Cortex of kidney (tissue), 1 donor: ENCODE results near the gene ARRB1.

Experiments used
- DNase-seq: peaks from one replicate; lab custom pipeline; 2025; lab: John Stamatoyannopoulos, UW

ARRB1 gene

DNA sequence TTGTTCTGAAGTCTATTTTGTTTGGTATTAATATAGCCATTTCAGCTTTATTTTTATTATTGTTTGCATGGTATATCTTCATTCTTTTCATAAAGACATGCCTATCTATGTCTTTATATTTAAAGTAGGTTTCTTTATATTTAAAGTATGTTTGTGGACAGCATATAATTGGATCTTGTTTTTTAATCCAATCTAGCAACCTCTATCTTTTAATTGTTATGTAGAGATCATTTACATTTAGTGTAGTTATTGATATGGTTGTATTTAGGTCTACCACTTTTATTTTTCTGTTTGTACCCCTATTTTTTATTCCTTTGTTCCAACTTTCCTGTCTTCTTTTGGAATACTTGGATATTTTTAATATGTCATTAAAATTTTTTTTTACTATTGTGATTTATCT lies 97.1 kb downstream of the ARRB1 start:
- DNase-seq = no peak

DNA sequence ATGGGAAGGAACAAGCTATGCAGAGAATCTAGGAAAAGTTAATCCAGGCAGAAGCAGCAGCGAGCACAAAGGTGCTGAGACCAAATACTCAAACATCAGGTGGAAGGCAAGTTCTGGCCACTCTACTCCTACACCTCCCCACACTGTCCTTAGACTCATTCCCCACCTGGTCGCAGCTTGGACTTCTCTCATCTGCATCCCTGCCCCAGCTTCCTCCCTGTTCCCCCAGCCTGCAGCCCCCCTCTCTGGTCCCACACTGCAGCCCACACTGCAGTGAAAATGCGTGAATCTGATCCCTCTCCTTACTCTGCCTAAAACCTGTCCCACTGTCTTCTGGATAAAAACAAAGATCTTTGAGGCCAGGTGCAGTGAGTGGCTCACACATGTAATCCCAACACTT lies 101.8 kb downstream of the ARRB1 start:
- no peak for DNase-seq

DNA sequence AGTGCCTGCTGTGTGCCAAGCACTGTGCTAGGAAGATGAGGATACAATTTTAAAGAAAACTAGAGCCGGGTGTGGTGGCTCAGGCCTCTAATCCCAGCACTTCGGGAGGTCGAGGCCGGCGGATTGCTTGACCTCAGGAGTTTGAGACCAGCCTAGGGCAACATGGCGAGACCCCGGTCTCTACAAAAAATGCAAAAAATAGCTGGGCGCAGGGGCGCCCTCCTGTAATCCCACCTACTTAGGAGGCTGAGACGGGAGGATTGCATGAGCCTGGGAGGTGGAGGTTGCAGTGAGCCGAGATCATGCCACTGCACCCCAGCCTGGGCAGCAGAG lies 102.6 kb downstream of the ARRB1 start:
- no peak for DNase-seq

GRCh38 chr11:75246671-75247350 lies 104.7 kb downstream of the ARRB1 start:
- DNase-seq = no peak

DNA sequence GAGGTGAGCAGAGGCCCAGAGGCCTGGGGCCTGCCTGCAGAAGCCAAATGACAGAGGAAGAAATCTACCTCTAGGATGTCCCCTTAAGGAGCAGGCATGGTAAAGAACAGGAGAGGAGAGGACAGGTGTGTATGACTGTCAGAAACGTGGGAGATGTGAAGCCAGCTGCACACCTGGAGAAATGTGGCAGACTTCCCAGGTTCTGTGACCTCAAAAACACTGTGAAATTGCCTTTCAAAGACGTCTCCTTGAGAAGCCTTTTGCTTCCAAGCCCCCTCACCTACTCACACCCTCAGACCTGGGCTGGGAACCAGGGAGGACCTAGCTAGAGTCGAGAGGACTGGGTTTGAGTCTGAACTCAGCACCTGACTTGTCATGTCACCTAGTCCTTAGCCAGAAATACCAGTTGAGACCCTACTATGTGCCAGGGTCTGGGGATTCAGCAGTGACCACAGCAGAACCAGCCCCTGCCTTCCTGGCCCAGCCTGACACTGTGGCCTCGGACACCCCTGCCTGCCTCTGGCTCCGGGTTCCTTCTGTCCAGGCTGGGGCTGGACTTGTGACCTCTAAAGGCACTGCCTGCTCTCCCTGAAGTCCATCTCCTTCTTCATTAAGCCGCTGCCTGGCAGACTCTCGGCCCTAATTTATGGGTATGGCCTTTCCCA lies 105.3 kb downstream of the ARRB1 start:
- no peak for DNase-seq

- DNase-seq = no peak
Measured at GRCh38 chr11:75245356-75246005, 106.0 kb downstream of the ARRB1 start.

DNA sequence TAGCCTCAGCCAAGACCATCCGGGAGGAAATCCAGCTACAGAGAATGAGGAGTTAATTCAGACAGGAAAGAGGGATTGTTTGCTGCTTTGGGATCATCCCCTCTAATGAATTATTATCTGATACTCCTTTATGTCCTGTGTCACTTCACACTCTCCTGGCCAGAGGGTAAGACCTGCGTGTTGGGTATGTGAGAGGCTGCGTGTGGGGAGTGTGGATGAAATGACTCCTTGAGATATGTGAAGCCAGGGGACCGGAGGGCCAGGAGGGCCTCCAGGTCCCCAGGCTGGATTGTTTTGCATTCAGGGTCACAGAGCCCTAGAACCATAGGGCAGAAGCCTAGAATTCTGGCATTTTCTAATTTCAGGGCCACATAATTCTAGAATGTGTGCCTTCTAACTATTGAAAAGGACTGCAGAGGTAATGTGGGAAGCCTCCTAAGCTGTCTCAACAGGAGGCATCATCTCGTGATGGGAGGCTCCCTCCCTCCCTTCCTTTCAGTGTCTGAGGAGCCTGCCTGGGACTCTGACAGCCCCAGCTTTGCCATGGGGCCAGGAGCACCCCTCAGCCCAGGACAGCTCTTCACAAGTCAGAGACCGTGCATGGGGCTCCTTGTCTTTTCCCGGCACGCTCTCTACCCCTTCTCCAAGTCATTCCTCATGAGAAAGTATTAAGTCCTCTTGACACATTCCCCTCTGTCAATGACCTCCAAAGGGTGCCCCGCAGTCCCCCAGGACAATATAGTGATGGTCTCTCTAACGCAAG lies 107.2 kb downstream of the ARRB1 start:
- no peak for DNase-seq

DNA sequence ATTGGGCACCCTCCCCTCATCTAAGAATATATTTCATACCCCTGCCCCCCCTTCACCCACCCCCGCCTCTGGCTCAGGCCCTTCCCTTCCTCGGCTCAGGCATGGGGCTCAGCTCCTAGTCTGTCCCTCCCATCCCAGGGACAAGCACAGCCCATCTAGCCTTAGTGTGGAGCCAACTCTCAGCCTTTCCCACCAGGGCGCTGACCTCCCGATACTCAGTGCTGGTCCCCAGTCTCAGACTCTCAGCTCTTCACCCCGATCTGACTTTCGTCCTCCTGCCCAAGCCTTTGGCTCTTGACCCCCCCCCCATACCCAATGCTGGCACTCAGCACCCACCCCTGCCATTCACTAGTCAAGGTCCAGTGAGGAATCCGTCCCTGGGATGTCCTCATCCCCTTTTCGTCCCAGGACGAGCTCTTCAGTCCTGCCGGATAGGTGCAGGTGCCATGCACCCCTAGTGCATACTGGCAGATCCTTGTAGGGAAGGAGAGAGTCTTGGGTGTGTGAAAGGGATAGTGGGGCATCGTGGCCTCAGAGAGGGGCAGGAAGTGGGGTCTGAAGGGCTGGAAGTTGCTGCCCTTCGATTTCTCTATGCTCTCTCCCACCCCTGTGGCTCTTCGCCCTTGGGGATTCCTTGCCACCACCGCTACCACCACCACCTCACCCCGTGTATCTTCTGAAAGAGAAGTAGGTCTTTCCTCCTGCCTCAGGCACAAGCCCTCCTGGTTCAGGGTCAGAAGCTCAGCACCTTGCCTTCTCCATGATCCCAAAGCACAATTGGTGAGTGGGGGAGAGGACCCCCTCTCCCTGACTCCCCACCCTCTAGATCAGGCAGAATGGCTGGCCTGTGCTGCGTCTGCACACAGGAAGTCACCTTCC lies 108.5 kb downstream of the ARRB1 start:
- no peak for DNase-seq

DNA sequence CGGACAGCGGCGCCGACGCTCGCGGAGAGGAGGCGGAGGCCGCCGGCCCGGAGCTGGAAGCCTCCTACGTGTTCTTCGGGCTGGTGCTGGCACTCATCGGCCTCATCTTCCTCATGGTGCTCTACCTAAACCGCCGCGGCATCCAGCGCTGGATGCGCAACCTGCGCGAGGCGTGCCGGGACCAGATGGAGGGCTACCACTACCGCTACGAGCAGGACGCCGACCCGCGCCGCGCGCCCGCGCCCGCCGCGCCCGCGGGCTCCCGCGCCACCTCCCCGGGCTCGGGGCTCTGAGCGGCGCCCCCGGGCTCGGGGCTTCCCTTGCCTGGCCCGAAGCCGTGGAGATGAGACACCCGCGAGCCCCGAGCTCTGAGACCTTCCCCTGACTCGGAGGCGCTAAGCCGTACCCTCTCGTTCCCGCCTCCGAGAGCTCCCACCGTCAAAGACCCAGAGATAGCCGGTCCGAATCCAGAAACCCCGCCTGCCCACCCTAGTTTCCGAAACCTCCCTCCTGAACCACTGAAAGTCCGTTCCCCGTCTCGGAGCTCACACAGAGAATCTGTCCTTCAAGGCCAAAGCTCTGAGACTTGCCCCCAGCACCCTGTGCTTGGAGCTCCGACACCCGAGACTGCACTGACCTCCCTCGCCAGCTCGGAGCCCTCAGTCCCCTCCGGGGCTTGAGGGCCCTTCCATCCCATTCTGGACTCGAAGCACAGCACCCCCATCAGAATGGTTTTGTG lies 109.4 kb downstream of the ARRB1 start:
- DNase-seq = no peak

GRCh38 chr11:75241036-75241905 lies 110.2 kb downstream of the ARRB1 start:
- DNase-seq = no peak

DNA sequence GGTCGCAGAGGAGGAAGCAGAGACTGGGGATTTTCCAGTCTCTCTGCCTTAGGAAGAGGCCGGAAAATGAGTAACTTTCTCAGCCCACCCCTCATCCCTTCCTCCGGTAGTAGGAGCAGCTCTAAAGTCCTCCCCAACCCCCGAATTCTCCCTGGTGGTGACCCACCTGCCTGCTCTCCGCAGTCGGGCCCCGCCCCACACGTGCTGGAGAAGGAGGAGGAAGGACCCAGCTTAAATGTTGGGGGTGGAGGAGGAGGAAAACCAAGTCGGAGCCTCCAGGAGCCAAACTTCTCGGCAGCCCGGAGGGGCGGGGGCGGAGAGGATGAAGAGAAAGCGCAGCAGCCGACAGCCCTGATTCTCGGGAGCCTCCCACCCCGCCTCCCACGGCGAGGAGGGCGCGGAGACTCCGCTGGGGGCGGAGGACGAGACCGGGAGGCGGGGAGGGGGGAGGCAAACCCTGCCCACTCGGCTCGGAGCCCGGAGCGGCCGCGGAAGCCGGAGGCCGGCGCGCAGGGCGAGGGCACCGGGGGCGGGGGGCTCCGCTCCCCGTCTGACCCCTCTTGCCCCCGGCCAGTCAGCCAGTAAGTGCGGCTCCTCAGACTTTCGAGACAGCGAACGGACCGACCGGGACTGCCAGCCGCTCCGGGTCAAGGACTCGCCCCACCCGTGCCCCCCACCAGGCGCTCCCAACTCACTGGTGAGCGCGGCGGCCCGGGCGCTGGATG lies 111.0 kb downstream of the ARRB1 start, which contains the start of gene TPBGL:
Gene TPBGL (plus strand): TSS at position 464 of the 725 bp plus-strand sequence. CDS start 276 bp downstream, outside the sequence.
- DNase-seq = no peak

GRCh38 chr11:75239531-75240290 lies 111.8 kb downstream of the ARRB1 start:
- no peak for DNase-seq

DNA sequence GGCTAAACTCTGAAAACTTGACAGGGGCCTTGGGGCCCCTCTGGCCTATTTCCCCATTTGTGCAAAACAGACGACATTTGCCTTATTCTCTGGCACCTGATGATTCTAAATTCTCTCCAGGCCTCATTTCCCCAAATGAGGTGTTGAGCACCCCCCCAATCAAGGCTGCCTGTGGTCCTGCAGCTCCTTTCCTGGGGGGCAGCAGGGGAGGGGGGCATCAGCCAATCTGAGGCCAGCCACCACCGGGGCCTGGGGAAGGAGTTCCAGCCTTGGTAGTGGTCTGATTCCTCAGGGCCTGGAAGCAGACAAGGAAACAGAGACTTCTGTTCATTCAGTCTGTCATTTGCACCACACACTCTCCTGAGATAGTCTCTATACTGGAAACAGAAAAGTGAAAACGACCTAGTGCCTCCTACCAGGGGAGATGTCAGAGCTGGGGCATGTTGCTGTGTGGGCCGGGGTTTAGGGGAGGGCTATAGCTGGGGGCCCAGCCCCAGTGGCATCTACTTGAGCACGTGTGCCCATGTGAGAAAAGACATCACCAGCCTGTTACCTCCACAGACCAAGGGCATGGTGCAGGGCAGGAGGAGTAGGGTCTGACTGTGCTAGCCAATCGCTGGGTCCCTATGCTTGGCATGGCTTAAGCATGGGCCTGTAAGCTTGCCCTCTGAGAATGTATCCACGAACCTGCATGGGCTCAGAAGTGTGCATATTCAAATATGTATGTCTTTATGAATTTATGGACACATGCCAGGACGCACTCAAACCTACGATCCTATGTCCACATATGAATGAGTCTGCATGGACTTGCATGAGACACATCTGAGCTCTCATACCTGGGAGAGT lies 112.6 kb downstream of the ARRB1 start:
- DNase-seq = no peak

- DNase-seq = no peak
Measured at GRCh38 chr11:75237050-75237449, 114.4 kb downstream of the ARRB1 start.

GRCh38 chr11:75236062-75236461 lies 115.4 kb downstream of the ARRB1 start:
- no peak for DNase-seq

DNA sequence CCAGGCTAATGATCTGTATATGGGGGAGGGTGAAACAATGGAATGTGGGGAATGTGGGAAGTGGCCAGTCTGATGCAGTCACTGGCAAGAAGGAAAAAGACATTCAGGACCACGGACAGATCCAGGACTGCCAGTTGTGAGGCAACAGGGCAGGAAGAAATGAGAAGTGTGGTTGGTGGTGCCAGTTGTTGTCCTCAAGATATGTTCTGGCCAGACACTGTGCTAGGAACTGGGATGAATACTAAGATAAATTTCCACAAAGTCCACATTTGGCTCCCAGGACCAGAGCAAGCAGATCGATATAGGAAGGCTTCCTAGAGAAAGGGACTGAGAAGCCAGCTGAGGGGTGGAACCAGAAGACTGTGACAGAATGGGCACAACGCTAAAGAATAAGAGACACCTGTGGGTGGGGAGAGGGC lies 117.7 kb downstream of the ARRB1 start:
- DNase-seq = no peak

GRCh38 chr11:75230621-75231020 lies 120.8 kb downstream of the ARRB1 start:
- DNase-seq = no peak
